ENCODE measurements around the gene PDE6H. TPM values are rescaled to one million over a fixed set of nuclear protein-coding genes. Genes with fewer than 3 reads are reported as not detected.

Gene PDE6H
- total RNA-seq, 4 donors from 2014 or later: not detected

- WGBS, 2 donors (ENCODE audit: low coverage in 1 of 2): 67 to 75% methylated on average over 6 to 7 of the region's 11 CpGs
- Histone ChIP-seq H3K27ac (peak overlapping the region; percentile 64 to 77 (median 70)), H3K27me3 (no peaks in the 10 kb centered on the region), H3K4me1 (peaks cover 0 to 35% (median 3%) of the 10 kb centered on the region in 3 donors), H3K4me3 (no peak overlapping the region), H3K36me3 (no peaks in the 10 kb centered on the region), H3K9me3 (no peaks in the 10 kb centered on the region)
- TF ChIP-seq EP300 (IDR thresholded peaks at IDR 0.05) (no peak), POLR2A (IDR thresholded peaks at IDR 0.05) (no peak), POLR2AphosphoS5 (IDR thresholded peaks at IDR 0.05) (no peak)
- TF ChIP-seq, protein P1, sequence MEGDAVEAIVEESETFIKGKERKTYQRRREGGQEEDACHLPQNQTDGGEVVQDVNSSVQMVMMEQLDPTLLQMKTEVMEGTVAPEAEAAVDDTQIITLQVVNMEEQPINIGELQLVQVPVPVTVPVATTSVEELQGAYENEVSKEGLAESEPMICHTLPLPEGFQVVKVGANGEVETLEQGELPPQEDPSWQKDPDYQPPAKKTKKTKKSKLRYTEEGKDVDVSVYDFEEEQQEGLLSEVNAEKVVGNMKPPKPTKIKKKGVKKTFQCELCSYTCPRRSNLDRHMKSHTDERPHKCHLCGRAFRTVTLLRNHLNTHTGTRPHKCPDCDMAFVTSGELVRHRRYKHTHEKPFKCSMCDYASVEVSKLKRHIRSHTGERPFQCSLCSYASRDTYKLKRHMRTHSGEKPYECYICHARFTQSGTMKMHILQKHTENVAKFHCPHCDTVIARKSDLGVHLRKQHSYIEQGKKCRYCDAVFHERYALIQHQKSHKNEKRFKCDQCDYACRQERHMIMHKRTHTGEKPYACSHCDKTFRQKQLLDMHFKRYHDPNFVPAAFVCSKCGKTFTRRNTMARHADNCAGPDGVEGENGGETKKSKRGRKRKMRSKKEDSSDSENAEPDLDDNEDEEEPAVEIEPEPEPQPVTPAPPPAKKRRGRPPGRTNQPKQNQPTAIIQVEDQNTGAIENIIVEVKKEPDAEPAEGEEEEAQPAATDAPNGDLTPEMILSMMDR (IDR thresholded peaks at IDR 0.05): no peak
- ATAC-seq: no peak
These were observed 14.3 kb upstream of the PDE6H start for GRCh38 chr12:14958361-14959125.

- TF ChIP-seq, protein P1 (IDR thresholded peaks at IDR 0.05): no peak
- TF ChIP-seq EP300 (IDR thresholded peaks at IDR 0.05): no peak
- Histone ChIP-seq H3K4me3 (no peak overlapping the region), H3K9me3 (no peaks in the 10 kb centered on the region), H3K4me1 (peaks cover 0 to 35% (median 3%) of the 10 kb centered on the region in 3 donors), H3K36me3 (no peaks in the 10 kb centered on the region), H3K27me3 (no peaks in the 10 kb centered on the region), H3K27ac (peak overlapping the region in 3 of 4 donors; percentile 64 to 77 (median 75))
- WGBS, 2 donors (ENCODE audit: low coverage in 1 of 2): 80 to 93% methylated on average over 2 to 8 of the region's 10 CpGs
- ATAC-seq: no peak
These were observed 13.8 kb upstream of the PDE6H start for GRCh38 chr12:14959126-14959440.

- Histone ChIP-seq H3K4me3 (peak overlapping the region in 1 of 2 donors; percentile 42), H3K27ac (peak overlapping the region in 3 of 4 donors; percentile 64 to 77 (median 75)), H3K4me1 (peaks cover 0 to 33% (median 3%) of the 10 kb centered on the region in 3 donors), H3K27me3 (no peaks in the 10 kb centered on the region), H3K9me3 (no peaks in the 10 kb centered on the region), H3K36me3 (no peaks in the 10 kb centered on the region)
- TF ChIP-seq, protein P1 (IDR thresholded peaks at IDR 0.05): no peak
- TF ChIP-seq POLR2A (IDR thresholded peaks at IDR 0.05): no peak
- TF ChIP-seq EP300 (IDR thresholded peaks at IDR 0.05): no peak
- no peak for TF ChIP-seq POLR2AphosphoS5 (IDR thresholded peaks at IDR 0.05)
- WGBS, 2 donors (ENCODE audit: low coverage in 1 of 2): 39 to 64% methylated on average over 3 of the region's 3 CpGs
- ATAC-seq: no peak
These were observed 13.4 kb upstream of the PDE6H start for GRCh38 chr12:14959463-14959862.

- Histone ChIP-seq H3K9me3 (no peaks in the 10 kb centered on the region), H3K4me1 (peaks cover 0 to 31% (median 3%) of the 10 kb centered on the region in 3 donors), H3K27me3 (no peaks in the 10 kb centered on the region), H3K27ac (peak overlapping the region in 3 of 4 donors; percentile 64 to 77 (median 75)), H3K36me3 (no peaks in the 10 kb centered on the region), H3K4me3 (peak overlapping the region in 1 of 2 donors; percentile 42)
- TF ChIP-seq POLR2AphosphoS5 (IDR thresholded peaks at IDR 0.05): no peak
- TF ChIP-seq EP300 (IDR thresholded peaks at IDR 0.05): no peak
- TF ChIP-seq, protein P1 (IDR thresholded peaks at IDR 0.05): no peak
- TF ChIP-seq POLR2A (IDR thresholded peaks at IDR 0.05): no peak
- 75 to 76% methylated on average over 3 of the region's 4 CpGs for WGBS, 2 donors (ENCODE audit: low coverage in 1 of 2)
- ATAC-seq: no peak
These were observed 12.8 kb upstream of the PDE6H start for GRCh38 chr12:14959916-14960496.

Data from gastroesophageal sphincter (tissue), 4 donors.